SK-N-SH treated with all-trans-retinoic acid at 6 μM for 48 hours (cell line): ENCODE measurements around the gene PSME2.

Experiments
- ARNTL ChIP-seq: fragments of 450-650 bp; formaldehyde crosslinking; IDR thresholded peaks from 2 replicates; pipeline ENCODE4 v1.5.0; 2020; ENCODE audit warnings: low read depth, mild to moderate bottlenecking, moderate library complexity, borderline replicate concordance
- ZC3H10 ChIP-seq: fragments of 250-450 bp; sonication (Bioruptor Pico); IDR thresholded peaks from 2 replicates; pipeline ENCODE4 v1.5.1; 2021; ENCODE audit warnings: mild to moderate bottlenecking, moderate library complexity

- TF ChIP-seq ARNTL = no peak
- TF ChIP-seq ZC3H10 (CRISPR knock-in tag) = no peak
Measured at GRCh38 chr14:24160499-24160849, 14.1 kb upstream of the PSME2 start.
